Astrocyte (in vitro differentiated cells and primary cell): ENCODE results near the gene LEO1. TPM values are rescaled to one million over a fixed set of nuclear protein-coding genes. Genes with fewer than 3 reads are reported as not detected.

ENCODE experiments used
- DNase-seq: peaks from one replicate; pipeline ENCODE4 v3.0.0-alpha.2; 2010; ENCODE audit warnings: low read depth
- FAIRE-seq: peaks from 2 replicates; lab custom pipeline; 2011; peaks lifted over from hg19 to GRCh38; lab: Jason Lieb, UNC
- H2AFZ ChIP-seq: 2 replicates; pipeline ENCODE4 v1.6.0; 2012; ENCODE audit warnings: low read depth, low read length, inconsistent platforms
- H3K27ac ChIP-seq: 2 replicates; pipeline ENCODE4 v1.5.1; 2011; ENCODE audit warnings: low read depth, low read length, inconsistent platforms
- H3K27me3 ChIP-seq: 2 replicates; pipeline ENCODE4 v1.6.0; 2011; ENCODE audit warnings: low read length, inconsistent platforms; ENCODE audit not compliant: insufficient read depth
- H3K36me3 ChIP-seq: 2 replicates; pipeline ENCODE4 v1.5.1; 2011; ENCODE audit warnings: low read length, inconsistent platforms; ENCODE audit not compliant: insufficient read depth
- H3K4me1 ChIP-seq: 2 replicates; pipeline ENCODE4 v1.5.1; 2011; ENCODE audit warnings: low read length, inconsistent platforms; ENCODE audit not compliant: insufficient read depth
- H3K4me2 ChIP-seq: 2 replicates; pipeline ENCODE4 v1.6.0; 2012; ENCODE audit warnings: low read length, inconsistent platforms
- H3K4me3 ChIP-seq: 2 replicates; pipeline ENCODE4 v1.5.1; 2011; ENCODE audit warnings: low read depth, mild to moderate bottlenecking, low read length, inconsistent platforms; ENCODE audit not compliant: insufficient read depth
- H3K79me2 ChIP-seq: 2 replicates; pipeline ENCODE4 v1.6.0; 2012; ENCODE audit warnings: mild to moderate bottlenecking, low read length, inconsistent platforms; ENCODE audit not compliant: insufficient read depth
- H3K9ac ChIP-seq: 2 replicates; pipeline ENCODE4 v1.6.0; 2012; ENCODE audit warnings: mild to moderate bottlenecking, low read length, inconsistent platforms
- H3K9me3 ChIP-seq: 2 replicates; pipeline ENCODE4 v1.5.1; 2012; ENCODE audit warnings: low read depth, mild to moderate bottlenecking, low read length, inconsistent platforms; ENCODE audit not compliant: insufficient read depth
- H4K20me1 ChIP-seq: 2 replicates; pipeline ENCODE4 v1.6.0; 2012; ENCODE audit warnings: low read length, inconsistent platforms; ENCODE audit not compliant: insufficient read depth
- H3K27ac Mint-ChIP-seq: one replicate; pipeline ENCODE4 v1.8.0; 2021; ENCODE audit warnings: mild to moderate bottlenecking, mixed read lengths; ENCODE audit not compliant: unreplicated experiment
- H3K27me3 Mint-ChIP-seq: one replicate; pipeline ENCODE4 v1.8.0; 2021; ENCODE audit warnings: low read depth, mixed read lengths; ENCODE audit not compliant: unreplicated experiment
- H3K36me3 Mint-ChIP-seq: one replicate; pipeline ENCODE4 v1.8.0; 2021; ENCODE audit warnings: low read depth, mixed read lengths; ENCODE audit not compliant: unreplicated experiment
- H3K4me1 Mint-ChIP-seq: one replicate; pipeline ENCODE4 v1.8.0; 2021; ENCODE audit warnings: low read depth, mixed read lengths; ENCODE audit not compliant: unreplicated experiment
- H3K4me3 Mint-ChIP-seq: one replicate; pipeline ENCODE4 v1.8.0; 2021; ENCODE audit warnings: mild to moderate bottlenecking, moderate library complexity, mixed read lengths; ENCODE audit not compliant: unreplicated experiment
- H3K9me3 Mint-ChIP-seq: one replicate; pipeline ENCODE4 v1.8.0; 2021; ENCODE audit warnings: mild to moderate bottlenecking, mixed read lengths; ENCODE audit not compliant: unreplicated experiment
- CTCF ChIP-seq: IDR thresholded peaks from 2 replicates; pipeline ENCODE4 v1.5.1; 2011; ENCODE audit warnings: low read depth, mild to moderate bottlenecking, inconsistent platforms, low read length, moderate library complexity; ENCODE audit not compliant: insufficient read depth
- EZH2 ChIP-seq: IDR thresholded peaks from 2 replicates; pipeline ENCODE4 v1.6.1; 2012; ENCODE audit warnings: mild to moderate bottlenecking, low read length, inconsistent platforms; ENCODE audit not compliant: insufficient read depth
- total RNA-seq: library from RNA; stranded (reverse); gene quantifications from 2 replicates; pipeline ENCODE4 v1.2.1, GENCODE V29; 2021

LEO1 gene
- total RNA-seq, 1 donor from 2014 or later, result 25.5 TPM

GRCh38 chr15:52011711-52012144, 40.1 kb upstream of the LEO1 start:
- no peaks in the 10 kb centered on the region for H3K79me2 ChIP-seq
- no peaks in the 10 kb centered on the region for H3K36me3 Mint-ChIP-seq
- H3K27me3 Mint-ChIP-seq, result no peaks in the 10 kb centered on the region
- FAIRE-seq (no peak), DNase-seq (peak; percentile 33)
- no peaks in the 10 kb centered on the region for H3K36me3 ChIP-seq
- no peak overlapping the region for H2AFZ ChIP-seq
- H3K4me3 Mint-ChIP-seq, result no peak overlapping the region
- no peak overlapping the region for H3K9ac ChIP-seq
- H3K9me3 ChIP-seq, result no peaks in the 10 kb centered on the region
- H3K27me3 ChIP-seq, result no peaks in the 10 kb centered on the region
- no peak overlapping the region for H3K4me3 ChIP-seq
- no peak overlapping the region for H3K27ac ChIP-seq
- TF ChIP-seq CTCF (no peak), EZH2 (no peak)
- H3K9me3 Mint-ChIP-seq, result no peaks in the 10 kb centered on the region
- peaks cover 14% of the 10 kb centered on the region for H3K4me1 ChIP-seq
- H3K4me1 Mint-ChIP-seq, result peaks cover 13% of the 10 kb centered on the region
- no peak overlapping the region for H3K4me2 ChIP-seq
- no peak overlapping the region for H3K27ac Mint-ChIP-seq
- no peaks in the 10 kb centered on the region for H4K20me1 ChIP-seq

GRCh38 chr15:52010633-52011595, 39.3 kb upstream of the LEO1 start:
- H4K20me1 ChIP-seq, result no peaks in the 10 kb centered on the region
- Mint-ChIP-seq H3K36me3 (no peaks in the 10 kb centered on the region), H3K4me1 (peaks cover 21% of the 10 kb centered on the region), H3K4me3 (no peak overlapping the region), H3K9me3 (no peaks in the 10 kb centered on the region), H3K27ac (no peak overlapping the region), H3K27me3 (no peaks in the 10 kb centered on the region)
- FAIRE-seq (no peak), DNase-seq (peak; percentile 90)
- no peaks in the 10 kb centered on the region for H3K79me2 ChIP-seq
- H3K9me3 ChIP-seq, result no peaks in the 10 kb centered on the region
- peak overlapping the region; percentile 67 for H3K4me2 ChIP-seq
- TF ChIP-seq EZH2 (no peak), CTCF (no peak)
- H3K36me3 ChIP-seq, result no peaks in the 10 kb centered on the region
- no peak overlapping the region for H3K27ac ChIP-seq
- H2AFZ ChIP-seq, result no peak overlapping the region
- peaks cover 18% of the 10 kb centered on the region for H3K4me1 ChIP-seq
- no peaks in the 10 kb centered on the region for H3K27me3 ChIP-seq
- H3K9ac ChIP-seq, result peak overlapping the region; percentile 8
- no peak overlapping the region for H3K4me3 ChIP-seq
